ENCODE results near the gene PCSK9. TPM values are rescaled to one million over a fixed set of nuclear protein-coding genes. Genes with fewer than 3 reads are reported as not detected.
A peak's percentile ranks its signal among the peaks of the same experiment; 100 is the strongest.

Gene PCSK9
- not detected for polyA plus RNA-seq (ENCODE audit: low read depth in 6 of 6)

DNA sequence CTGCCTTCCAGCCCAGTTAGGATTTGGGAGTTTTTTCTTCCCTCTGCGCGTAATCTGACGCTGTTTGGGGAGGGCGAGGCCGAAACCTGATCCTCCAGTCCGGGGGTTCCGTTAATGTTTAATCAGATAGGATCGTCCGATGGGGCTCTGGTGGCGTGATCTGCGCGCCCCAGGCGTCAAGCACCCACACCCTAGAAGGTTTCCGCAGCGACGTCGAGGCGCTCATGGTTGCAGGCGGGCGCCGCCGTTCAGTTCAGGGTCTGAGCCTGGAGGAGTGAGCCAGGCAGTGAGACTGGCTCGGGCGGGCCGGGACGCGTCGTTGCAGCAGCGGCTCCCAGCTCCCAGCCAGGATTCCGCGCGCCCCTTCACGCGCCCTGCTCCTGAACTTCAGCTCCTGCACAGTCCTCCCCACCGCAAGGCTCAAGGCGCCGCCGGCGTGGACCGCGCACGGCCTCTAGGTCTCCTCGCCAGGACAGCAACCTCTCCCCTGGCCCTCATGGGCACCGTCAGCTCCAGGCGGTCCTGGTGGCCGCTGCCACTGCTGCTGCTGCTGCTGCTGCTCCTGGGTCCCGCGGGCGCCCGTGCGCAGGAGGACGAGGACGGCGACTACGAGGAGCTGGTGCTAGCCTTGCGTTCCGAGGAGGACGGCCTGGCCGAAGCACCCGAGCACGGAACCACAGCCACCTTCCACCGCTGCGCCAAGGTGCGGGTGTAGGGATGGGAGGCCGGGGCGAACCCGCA is at the start of gene PCSK9:
PCSK9 (plus strand) TSS at position 207 of the 741 bp plus-strand sequence; CDS start at position 497, 290 bp downstream.
- Mint-ChIP-seq H3K9me3 (no peaks in the 10 kb centered on the region), H3K27ac (peak within 1 kb of the TSS in 1 of 6 donors; percentile 90), H3K27me3 (peaks cover 53 to 78% (median 74%) of the 10 kb centered on the region in 3 donors)

DNA sequence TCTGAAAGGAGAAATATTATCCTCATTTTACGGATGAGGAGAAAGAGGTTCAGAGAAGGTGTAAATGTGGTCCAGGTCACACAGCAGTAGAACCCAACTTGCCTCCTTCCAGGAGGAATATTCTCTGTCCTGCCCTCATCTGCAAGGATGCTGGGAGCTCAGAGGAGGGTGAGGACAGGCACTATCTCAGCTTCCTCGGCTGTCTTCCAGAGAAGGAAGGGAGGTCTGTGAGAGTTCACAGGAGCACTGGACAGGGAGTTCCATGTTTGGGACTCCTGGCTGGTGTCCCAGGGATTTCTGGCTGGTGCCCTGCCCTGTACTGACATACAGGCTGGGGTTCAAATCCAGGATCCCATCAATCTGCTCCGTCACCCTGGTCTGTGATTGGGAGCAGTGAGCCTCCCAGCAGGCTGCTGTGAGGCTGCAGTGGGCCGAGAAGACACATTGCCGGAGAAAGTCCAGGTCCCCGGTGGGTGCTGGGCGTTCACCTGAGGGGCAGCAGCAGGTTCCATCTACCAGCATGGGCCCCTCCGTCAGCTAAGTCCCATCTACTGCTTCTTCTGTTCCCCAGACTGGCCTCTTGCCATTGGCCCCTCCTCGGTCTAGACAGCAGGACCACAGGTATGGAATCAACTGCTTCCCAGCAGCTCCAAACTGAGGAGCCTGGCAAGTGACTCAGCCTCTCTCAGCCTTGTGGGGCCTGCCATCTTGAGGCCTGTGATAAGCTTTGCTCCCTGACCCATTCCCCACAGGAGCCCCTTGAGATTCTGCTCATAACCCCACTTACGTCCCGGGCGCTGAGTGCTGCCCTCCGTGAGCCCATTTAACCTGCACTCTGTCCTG is 49.2 kb upstream of the PCSK9 start:
- Mint-ChIP-seq H3K27ac (peak overlapping the region in 2 of 6 donors; percentile 31 to 49), H3K36me3 (no peaks in the 10 kb centered on the region), H3K4me1 (peaks cover 0 to 2% (median 0%) of the 10 kb centered on the region in 3 donors), H3K9me3 (no peaks in the 10 kb centered on the region), H3K4me3 (peak overlapping the region in 1 of 8 donors; percentile 70), H3K27me3 (peaks cover 11 to 21% (median 15%) of the 10 kb centered on the region in 3 donors)
- no peak for ATAC-seq (ENCODE audit: low read depth in 2 of 2)
- DNase-seq = no peak

More for the DNA sequence above, at the start of gene PCSK9:
- no peak for DNase-seq
- Mint-ChIP-seq H3K4me1 (peaks cover 0 to 3% (median 0%) of the 10 kb centered on the region in 3 donors), H3K4me3 (peak within 1 kb of the TSS in 1 of 8 donors; percentile 59), H3K36me3 (no peaks in the 10 kb centered on the region)
- ATAC-seq (ENCODE audit: low read depth in 2 of 2) = no peak

DNA sequence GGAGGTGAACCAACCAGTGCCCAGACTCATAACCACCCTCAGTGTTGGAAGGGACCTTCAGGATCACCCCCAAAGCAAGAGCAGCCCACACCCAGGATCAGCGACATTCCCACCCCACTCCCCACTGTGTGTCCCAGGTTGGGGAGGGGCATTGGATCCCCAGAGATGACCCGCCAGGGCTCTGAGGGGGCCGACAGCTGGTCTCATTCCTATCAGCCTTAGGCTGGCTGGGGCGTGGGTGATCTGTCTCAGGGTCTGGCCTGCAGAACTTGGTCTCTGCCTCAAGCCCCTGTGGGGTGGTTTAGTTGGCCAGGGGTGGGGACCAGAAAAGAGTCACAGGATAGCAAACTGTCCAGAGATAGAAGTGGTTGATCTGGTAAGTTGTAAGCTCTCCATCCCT is 48.4 kb upstream of the PCSK9 start:
- peaks cover 0 to 7% of the 10 kb centered on the region in 2 donors for H3K36me3 Mint-ChIP-seq
- no peak overlapping the region for H3K4me3 Mint-ChIP-seq
- H3K4me1 Mint-ChIP-seq = peaks cover 0 to 9% (median 2%) of the 10 kb centered on the region in 3 donors
- DNase-seq = no peak
- no peak for ATAC-seq (ENCODE audit: low read depth in 2 of 2)
- peak overlapping the region in 1 of 6 donors; percentile 49 for H3K27ac Mint-ChIP-seq
- H3K9me3 Mint-ChIP-seq = peaks cover 0 to 3% (median 0%) of the 10 kb centered on the region in 7 donors
- H3K27me3 Mint-ChIP-seq = peaks cover 19 to 28% (median 22%) of the 10 kb centered on the region in 3 donors

DNA sequence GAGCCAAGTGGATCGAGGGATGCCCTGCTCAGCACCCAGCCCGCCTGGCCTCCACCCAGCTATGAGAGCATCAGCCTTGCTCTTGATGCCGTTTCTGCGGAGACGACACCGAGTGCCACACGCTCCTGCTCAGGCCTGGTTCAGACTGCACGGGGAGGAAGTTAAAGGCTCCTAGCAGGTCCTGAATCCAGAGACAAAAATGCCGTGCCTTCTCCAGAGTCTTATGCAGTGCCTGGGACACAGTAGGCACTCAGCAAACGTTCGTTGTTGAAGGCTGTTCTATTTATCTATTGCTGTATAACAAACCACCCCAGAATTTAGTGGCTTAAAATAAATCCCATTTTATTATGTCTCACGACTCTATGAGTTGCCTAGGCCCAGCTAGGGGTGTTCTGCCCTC is 47.4 kb upstream of the PCSK9 start:
- H3K27ac Mint-ChIP-seq = peak overlapping the region in 1 of 6 donors; percentile 65

DNA sequence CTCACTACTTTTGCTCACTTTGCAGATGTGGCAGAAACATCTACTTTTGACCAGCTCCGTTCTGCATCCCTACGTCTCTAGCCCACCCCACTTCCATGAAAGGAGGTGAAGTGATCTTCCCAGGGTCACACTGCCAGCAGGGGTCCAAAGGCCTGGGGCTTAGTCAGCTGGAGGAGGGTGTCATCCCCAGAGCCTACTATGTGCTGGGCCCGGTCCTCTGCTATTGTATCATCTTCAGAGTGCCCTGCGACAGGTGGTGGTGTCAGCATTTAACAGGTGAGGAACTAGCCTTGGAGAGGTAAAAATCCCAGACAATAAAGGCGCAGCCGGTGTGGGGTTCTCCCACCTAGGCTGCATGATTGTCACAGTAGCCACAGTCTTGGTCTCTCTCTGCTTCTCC is 46.2 kb upstream of the PCSK9 start:
- H3K27ac Mint-ChIP-seq = no peak overlapping the region
- H3K9me3 Mint-ChIP-seq = peaks cover 0 to 3% (median 0%) of the 10 kb centered on the region in 7 donors
- peaks cover 0 to 14% of the 10 kb centered on the region in 2 donors for H3K36me3 Mint-ChIP-seq
- no peak overlapping the region for H3K4me3 Mint-ChIP-seq
- peaks cover 35 to 43% (median 37%) of the 10 kb centered on the region in 3 donors for H3K27me3 Mint-ChIP-seq
- H3K4me1 Mint-ChIP-seq = peaks cover 6 to 22% (median 17%) of the 10 kb centered on the region in 3 donors
- DNase-seq (no peak), ATAC-seq (ENCODE audit: low read depth in 2 of 2) (no peak)

More for the DNA sequence above, 47.4 kb upstream of the PCSK9 start:
- Mint-ChIP-seq H3K4me3 (no peak overlapping the region), H3K9me3 (peaks cover 0 to 3% (median 0%) of the 10 kb centered on the region in 7 donors), H3K36me3 (peaks cover 0 to 14% of the 10 kb centered on the region in 2 donors), H3K27me3 (peaks cover 27 to 35% (median 32%) of the 10 kb centered on the region in 3 donors), H3K4me1 (peaks cover 6 to 18% (median 11%) of the 10 kb centered on the region in 3 donors)
- DNase-seq (no peak), ATAC-seq (ENCODE audit: low read depth in 2 of 2) (no peak)

DNA sequence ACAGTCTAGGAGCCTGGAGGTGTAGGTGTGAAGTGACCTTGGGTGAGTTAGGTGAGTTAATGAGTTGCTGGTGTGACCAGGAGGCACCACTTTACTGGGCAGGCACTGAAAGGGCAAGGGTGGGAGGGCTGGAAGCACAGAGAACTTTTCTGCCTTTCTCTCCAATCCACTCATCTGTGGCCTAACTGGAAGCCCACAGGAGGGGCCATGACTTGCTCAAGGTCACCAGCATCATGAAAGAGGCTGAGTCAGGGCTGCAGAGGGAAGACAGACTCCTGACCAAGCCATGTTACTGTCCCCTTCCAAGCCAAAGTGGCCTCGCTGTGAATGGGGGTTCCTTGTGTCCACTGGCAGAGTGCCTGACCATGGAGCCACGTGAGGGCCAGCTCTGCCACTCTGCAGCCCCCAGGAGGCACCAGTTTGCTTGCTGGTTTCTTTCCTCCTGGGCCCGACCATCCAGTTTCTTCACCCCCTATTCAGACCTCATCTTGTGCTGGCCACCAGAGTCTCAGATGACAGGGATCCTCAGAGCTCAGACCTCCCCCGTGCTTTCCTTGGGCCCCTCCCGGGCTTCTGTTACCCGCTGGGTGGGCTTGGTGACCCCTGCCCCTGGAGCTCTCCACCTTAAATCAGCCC is 44.9 kb upstream of the PCSK9 start:
- peaks cover 34 to 45% (median 37%) of the 10 kb centered on the region in 3 donors for H3K27me3 Mint-ChIP-seq
- ATAC-seq (ENCODE audit: low read depth in 2 of 2) (no peak), DNase-seq (no peak)
- H3K27ac Mint-ChIP-seq = no peak overlapping the region
- H3K36me3 Mint-ChIP-seq = peaks cover 0 to 14% of the 10 kb centered on the region in 2 donors
- H3K4me3 Mint-ChIP-seq = peak overlapping the region in 1 of 8 donors; percentile 43
- peaks cover 0 to 3% (median 0%) of the 10 kb centered on the region in 7 donors for H3K9me3 Mint-ChIP-seq
- H3K4me1 Mint-ChIP-seq = peaks cover 6 to 22% (median 17%) of the 10 kb centered on the region in 3 donors

DNA sequence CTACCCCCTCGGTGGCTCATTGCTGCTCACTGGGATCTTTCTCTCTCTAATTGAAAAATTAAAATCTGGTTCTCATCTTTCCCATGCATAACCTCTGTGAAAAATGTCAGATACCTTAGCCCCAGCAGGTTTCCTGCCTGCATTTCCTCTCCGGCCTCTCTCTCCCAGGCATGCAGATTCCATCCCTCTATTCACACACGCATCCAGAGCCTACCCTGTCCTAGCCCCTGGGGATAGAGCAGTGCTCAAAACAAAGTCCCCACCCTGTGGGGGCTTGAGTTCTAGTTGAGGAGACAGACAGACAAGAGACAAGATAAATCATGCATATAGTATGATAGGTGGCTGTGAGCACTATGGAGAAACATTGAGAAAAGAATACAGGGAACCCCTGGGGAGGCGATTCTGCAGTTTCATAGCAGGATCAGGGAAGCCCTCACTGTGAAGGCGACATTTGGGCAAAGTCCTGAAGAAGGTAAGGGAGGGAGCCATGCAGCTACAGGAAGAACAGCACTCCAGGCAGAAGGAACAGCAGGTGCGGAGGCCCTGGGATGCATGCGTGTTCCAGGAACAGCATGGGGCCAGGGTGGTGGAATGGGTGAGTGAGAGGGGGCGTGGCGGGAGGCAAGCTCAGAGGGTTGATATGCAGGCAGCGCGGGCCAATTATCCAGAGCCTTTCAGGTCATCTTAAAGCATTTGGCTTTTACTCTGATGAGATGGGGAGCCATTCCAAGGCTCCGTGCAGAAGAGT is 44.2 kb upstream of the PCSK9 start:
- H3K9me3 Mint-ChIP-seq = peaks cover 0 to 3% (median 0%) of the 10 kb centered on the region in 7 donors
- DNase-seq = no peak
- peaks cover 6 to 22% (median 17%) of the 10 kb centered on the region in 3 donors for H3K4me1 Mint-ChIP-seq
- H3K27me3 Mint-ChIP-seq = peaks cover 37 to 48% (median 40%) of the 10 kb centered on the region in 3 donors
- H3K27ac Mint-ChIP-seq = peak overlapping the region in 1 of 6 donors; percentile 4
- no peak for ATAC-seq (ENCODE audit: low read depth in 2 of 2)
- H3K36me3 Mint-ChIP-seq = peaks cover 0 to 14% of the 10 kb centered on the region in 2 donors
- peak overlapping the region in 4 of 8 donors; percentile 4 to 43 (median 25) for H3K4me3 Mint-ChIP-seq

DNA sequence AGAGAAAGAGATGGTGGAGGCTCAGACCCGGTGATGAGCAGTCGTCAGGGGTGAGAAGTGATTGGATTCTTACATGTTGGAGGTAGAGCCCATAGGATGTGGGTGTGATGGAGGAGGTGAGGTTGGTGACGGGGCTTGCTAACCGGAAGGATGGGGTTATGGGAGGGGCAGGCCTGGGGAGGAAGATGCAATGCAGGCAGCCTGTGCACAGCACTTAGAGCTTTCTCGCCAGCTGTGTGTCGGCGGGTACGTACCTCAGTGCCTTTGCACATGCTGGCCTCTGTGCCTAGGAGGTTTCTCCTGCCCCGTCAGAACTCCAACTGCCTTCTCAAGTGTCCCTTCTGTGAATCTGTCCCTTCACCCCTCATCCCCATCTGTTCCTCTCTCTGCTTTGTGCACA is 43.5 kb upstream of the PCSK9 start:
- Mint-ChIP-seq H3K4me3 (peak overlapping the region in 1 of 8 donors; percentile 32), H3K27me3 (peaks cover 37 to 48% (median 40%) of the 10 kb centered on the region in 3 donors), H3K4me1 (peaks cover 6 to 22% (median 17%) of the 10 kb centered on the region in 3 donors), H3K27ac (no peak overlapping the region), H3K9me3 (peaks cover 0 to 3% (median 0%) of the 10 kb centered on the region in 7 donors), H3K36me3 (peaks cover 0 to 14% of the 10 kb centered on the region in 2 donors)
- ATAC-seq (ENCODE audit: low read depth in 2 of 2) (no peak), DNase-seq (no peak)

DNA sequence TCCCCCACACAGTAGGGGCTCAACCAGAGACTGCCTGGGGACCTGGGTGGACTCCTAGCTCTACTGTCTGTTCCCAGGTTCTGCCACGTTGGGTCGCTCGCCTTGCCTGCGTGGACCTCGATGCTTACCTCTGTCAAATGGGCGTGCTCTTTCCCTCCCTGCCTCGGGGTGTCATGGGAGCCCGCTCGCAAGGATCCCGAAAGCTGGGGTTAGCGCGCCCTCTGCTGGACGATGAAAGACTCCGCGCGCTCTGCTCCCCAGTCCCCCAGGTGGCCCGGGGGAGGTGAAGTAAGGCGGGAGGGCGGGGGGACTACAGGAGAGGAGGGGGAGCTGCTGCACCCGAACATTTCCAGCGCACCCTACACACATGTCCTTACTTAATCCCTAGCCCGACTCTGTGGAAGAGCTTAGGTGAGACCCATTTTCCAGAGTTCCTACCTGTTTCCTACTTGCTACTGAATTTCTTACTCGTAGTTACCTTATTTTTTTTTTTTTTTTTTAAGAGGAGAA is 42.9 kb upstream of the PCSK9 start:
- H3K4me1 Mint-ChIP-seq = peaks cover 6 to 22% (median 17%) of the 10 kb centered on the region in 3 donors
- H3K27ac Mint-ChIP-seq = peak overlapping the region in 1 of 6 donors; percentile 32
- ATAC-seq (ENCODE audit: low read depth in 2 of 2) = peak; percentile 57 to 67
- peak overlapping the region in 4 of 8 donors; percentile 12 to 77 (median 40) for H3K4me3 Mint-ChIP-seq
- H3K9me3 Mint-ChIP-seq = peaks cover 0 to 3% (median 0%) of the 10 kb centered on the region in 7 donors
- peaks cover 0 to 14% of the 10 kb centered on the region in 2 donors for H3K36me3 Mint-ChIP-seq
- peaks cover 37 to 48% (median 40%) of the 10 kb centered on the region in 3 donors for H3K27me3 Mint-ChIP-seq
- DNase-seq = peak; percentile 13

DNA sequence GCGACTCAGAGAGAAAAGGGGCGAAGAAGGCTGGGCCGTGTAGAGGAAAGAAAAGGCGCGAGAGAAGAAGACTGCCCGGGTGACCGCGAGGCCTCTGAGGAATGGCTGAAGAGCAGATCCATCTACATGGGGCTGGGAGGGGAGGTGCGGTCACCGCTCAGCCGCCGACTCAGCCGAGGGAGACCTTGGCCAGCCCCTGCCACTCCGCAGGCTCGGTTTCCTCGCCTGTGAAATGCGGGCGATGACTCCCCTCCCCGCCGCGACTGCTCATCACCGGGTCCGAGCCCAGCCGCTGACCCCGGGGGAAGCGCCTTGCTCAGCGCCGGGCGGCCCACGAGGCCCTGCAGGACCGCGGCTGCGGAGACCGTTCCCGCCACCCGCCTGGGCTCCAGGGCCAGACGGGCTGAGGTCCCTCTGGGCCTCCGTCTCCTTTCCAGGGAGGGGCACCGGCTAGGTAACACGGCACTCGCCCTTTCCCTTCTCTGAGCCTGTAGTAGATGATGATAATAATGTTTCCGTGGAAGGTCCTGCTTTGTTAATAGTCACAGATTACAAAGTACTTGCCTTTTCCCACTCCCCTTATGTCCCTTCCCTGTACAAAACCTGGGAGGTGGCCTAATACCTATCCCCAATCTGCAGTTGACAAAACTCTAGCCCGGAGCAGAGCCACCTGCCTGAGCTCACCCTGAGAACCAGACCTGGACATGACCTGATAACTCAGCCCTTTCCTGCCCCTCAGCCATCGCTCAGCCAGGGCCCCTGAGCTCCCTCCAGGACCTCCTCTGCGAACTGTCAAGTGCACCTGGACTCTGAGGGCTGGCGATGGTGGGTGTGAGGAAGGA is 42.3 kb upstream of the PCSK9 start:
- H3K36me3 Mint-ChIP-seq = peaks cover 0 to 14% of the 10 kb centered on the region in 2 donors
- peaks cover 6 to 22% (median 17%) of the 10 kb centered on the region in 3 donors for H3K4me1 Mint-ChIP-seq
- ATAC-seq (ENCODE audit: low read depth in 2 of 2) (no peak), DNase-seq (no peak)
- peaks cover 0 to 3% (median 0%) of the 10 kb centered on the region in 7 donors for H3K9me3 Mint-ChIP-seq
- peak overlapping the region in 1 of 6 donors; percentile 32 for H3K27ac Mint-ChIP-seq
- peaks cover 37 to 48% (median 40%) of the 10 kb centered on the region in 3 donors for H3K27me3 Mint-ChIP-seq
- peak overlapping the region in 5 of 8 donors; percentile 23 to 77 (median 54) for H3K4me3 Mint-ChIP-seq

DNA sequence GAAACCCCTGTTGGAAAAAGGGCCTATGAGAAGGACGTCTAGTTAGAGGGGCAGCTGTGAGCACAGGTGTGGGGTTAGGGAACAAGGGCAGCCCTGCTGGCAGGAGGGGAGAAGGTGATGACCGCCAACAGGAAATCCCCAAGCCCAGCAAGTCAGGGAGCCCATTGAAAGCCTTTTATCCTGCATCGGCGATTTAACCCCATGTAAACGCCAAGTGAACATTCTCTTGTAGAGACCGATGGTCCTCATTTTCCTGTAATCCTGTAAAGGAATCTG is 41.7 kb upstream of the PCSK9 start:
- no peak for DNase-seq
- peaks cover 6 to 22% (median 17%) of the 10 kb centered on the region in 3 donors for H3K4me1 Mint-ChIP-seq
- peaks cover 0 to 14% of the 10 kb centered on the region in 2 donors for H3K36me3 Mint-ChIP-seq
- peaks cover 0 to 3% (median 0%) of the 10 kb centered on the region in 7 donors for H3K9me3 Mint-ChIP-seq
- H3K4me3 Mint-ChIP-seq = peak overlapping the region in 5 of 8 donors; percentile 8 to 48 (median 21)
- ATAC-seq (ENCODE audit: low read depth in 2 of 2) = no peak
- H3K27me3 Mint-ChIP-seq = peaks cover 37 to 48% (median 40%) of the 10 kb centered on the region in 3 donors
- no peak overlapping the region for H3K27ac Mint-ChIP-seq
